HepG2 (cell line): ENCODE measurements around the gene FKBP9. TPM values are rescaled to one million over a fixed set of nuclear protein-coding genes. Genes with fewer than 3 reads are reported as not detected.

Experiments used
- HIVEP1 ChIP-seq: sonication (generic); formaldehyde crosslinking; IDR thresholded peaks from 2 replicates; pipeline ENCODE4 v1.4.0; 2020; ENCODE audit warnings: mild to moderate bottlenecking, missing genetic modification reagents
- SIN3A ChIP-seq: IDR thresholded peaks from 2 replicates; pipeline ENCODE4 v1.6.1; 2011; ENCODE audit warnings: low read depth, mild to moderate bottlenecking, control low read depth, low read length, borderline replicate concordance
- ZFP36L2 ChIP-seq: sonication (generic); formaldehyde crosslinking; IDR thresholded peaks from 2 replicates; pipeline ENCODE4 v1.4.0; 2020; ENCODE audit warnings: missing genetic modification reagents
- ZNF224 ChIP-seq: sonication (generic); formaldehyde crosslinking; IDR thresholded peaks from 2 replicates; pipeline ENCODE4 v1.5.0; 2020; ENCODE audit warnings: mild to moderate bottlenecking, missing genetic modification reagents
- ZNF333 ChIP-seq: sonication (generic); formaldehyde crosslinking; IDR thresholded peaks from 2 replicates; pipeline ENCODE4 v1.4.0; 2020; ENCODE audit warnings: mild to moderate bottlenecking, missing genetic modification reagents, borderline replicate concordance
- ZNF335 ChIP-seq: sonication (generic); formaldehyde crosslinking; IDR thresholded peaks from 2 replicates; pipeline ENCODE4 v1.4.0; 2020; ENCODE audit warnings: missing genetic modification reagents
- ZNF432 ChIP-seq: sonication (generic); formaldehyde crosslinking; IDR thresholded peaks from 2 replicates; pipeline ENCODE4 v1.5.0; 2020; ENCODE audit warnings: missing genetic modification reagents, mild to moderate bottlenecking, borderline replicate concordance
- ZNF530 ChIP-seq: sonication (generic); formaldehyde crosslinking; IDR thresholded peaks from 2 replicates; pipeline ENCODE4 v1.5.0; 2020; ENCODE audit warnings: low read depth, mild to moderate bottlenecking, missing genetic modification reagents
- ZNF768 ChIP-seq: sonication (generic); formaldehyde crosslinking; IDR thresholded peaks from 2 replicates; pipeline ENCODE4 v1.4.0; 2020; ENCODE audit warnings: missing genetic modification reagents
- ZNF782 ChIP-seq: sonication (generic); formaldehyde crosslinking; IDR thresholded peaks from 2 replicates; pipeline ENCODE4 v1.4.0; 2020; ENCODE audit warnings: missing genetic modification reagents, mild to moderate bottlenecking, borderline replicate concordance
- ZNF841 ChIP-seq: sonication (generic); formaldehyde crosslinking; IDR thresholded peaks from 2 replicates; pipeline ENCODE4 v1.8.1; 2023; ENCODE audit warnings: missing genetic modification reagents, borderline replicate concordance
- ZSCAN21 ChIP-seq: sonication (generic); formaldehyde crosslinking; IDR thresholded peaks from 2 replicates; pipeline ENCODE4 v1.8.0; 2022; ENCODE audit warnings: mild to moderate bottlenecking, missing genetic modification reagents, moderate library complexity, borderline replicate concordance
- polyA plus RNA-seq, 8 experiments: library from polyadenylated mRNA; depleted of rRNA in 3 of 8; stranded (reverse) in 7 of 8; unstranded in 1 of 8; fragments of >200 nt; fragmentation: Illumina TruSeq in 4 of 8; extraction: Trizol in 4 of 8; gene quantifications; 2 replicates each; pipeline versions ENCODE4 v1.2.1 to v1.2.3, GENCODE V29; 2011 to 2016; ENCODE audit warnings: low read depth in 4 of 8, missing spikeins in 1 of 8, mixed read lengths in 1 of 8; ENCODE audit not compliant: insufficient read depth in 1 of 8
- total RNA-seq, 5 experiments: library from RNA; depleted of rRNA; stranded (reverse); fragments of >200 nt; fragmentation: Illumina TruSeq; extraction: Trizol; gene quantifications; 2 replicates each; pipeline ENCODE4 v1.2.3, GENCODE V29; 2016; ENCODE audit warnings: low read depth in 1 of 5
- TF ChIP-seq, protein P1 (sequence below): sonication (generic); formaldehyde crosslinking; IDR thresholded peaks from 2 replicates; pipeline ENCODE4 v1.4.0; 2020; ENCODE audit warnings: missing genetic modification reagents
- TF ChIP-seq, protein P2 (sequence below): sonication (generic); formaldehyde crosslinking; IDR thresholded peaks from 2 replicates; pipeline ENCODE4 v1.4.0; 2020; ENCODE audit warnings: low read depth, missing genetic modification reagents
- TF ChIP-seq, protein P3 (sequence below): IDR thresholded peaks from 2 replicates; pipeline ENCODE4 v1.6.1; 2012; ENCODE audit warnings: low read length, improper control_type of control experiment
- TF ChIP-seq, protein P4 (sequence below): sonication (generic); formaldehyde crosslinking; IDR thresholded peaks from 2 replicates; pipeline ENCODE4 v1.8.0; 2022; ENCODE audit warnings: missing genetic modification reagents, mild to moderate bottlenecking, borderline replicate concordance
- TF ChIP-seq, protein P5 (sequence below): sonication (generic); formaldehyde crosslinking; IDR thresholded peaks from 2 replicates; pipeline ENCODE4 v1.4.0; 2020; ENCODE audit warnings: missing genetic modification reagents, borderline replicate concordance

FKBP9 gene
- total and polyA plus RNA-seq, 2 of the 13 experiments (the other 11 are each of a cell fraction or from before 2014, with no cell fraction given): 34.0 to 41.5 TPM

DNA sequence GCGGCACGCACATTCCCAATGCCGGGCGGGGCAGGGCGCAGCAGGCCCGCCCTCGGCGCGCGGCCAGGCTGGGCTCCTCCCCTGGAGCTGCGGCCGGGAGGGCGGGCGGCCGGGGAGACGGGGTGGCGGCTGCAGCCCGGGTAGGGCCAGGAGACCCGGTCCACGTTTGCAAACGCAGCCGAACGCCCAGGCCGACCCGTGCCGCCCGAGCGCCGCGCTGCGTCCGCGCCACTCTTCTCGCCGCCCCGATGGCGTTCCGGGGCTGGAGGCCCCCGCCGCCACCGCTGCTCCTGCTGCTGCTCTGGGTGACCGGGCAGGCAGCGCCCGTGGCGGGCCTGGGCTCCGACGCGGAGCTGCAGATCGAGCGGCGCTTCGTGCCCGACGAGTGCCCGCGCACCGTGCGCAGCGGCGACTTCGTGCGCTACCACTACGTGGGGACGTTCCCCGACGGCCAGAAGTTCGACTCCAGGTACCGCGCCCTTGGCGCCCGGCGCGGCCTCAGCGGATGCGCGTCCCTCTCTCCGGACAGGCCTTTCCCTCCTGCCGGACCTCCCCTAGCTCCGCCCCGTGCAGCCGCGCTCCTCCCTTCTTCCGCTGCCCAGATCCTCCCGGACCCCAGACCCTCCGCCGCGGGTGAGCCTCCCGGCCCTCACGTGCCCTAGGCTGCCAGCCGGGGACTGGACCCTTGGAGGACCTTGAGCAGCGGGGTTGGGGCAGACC lies at the start of gene FKBP9 (continued):
- TF ChIP-seq, protein P1, sequence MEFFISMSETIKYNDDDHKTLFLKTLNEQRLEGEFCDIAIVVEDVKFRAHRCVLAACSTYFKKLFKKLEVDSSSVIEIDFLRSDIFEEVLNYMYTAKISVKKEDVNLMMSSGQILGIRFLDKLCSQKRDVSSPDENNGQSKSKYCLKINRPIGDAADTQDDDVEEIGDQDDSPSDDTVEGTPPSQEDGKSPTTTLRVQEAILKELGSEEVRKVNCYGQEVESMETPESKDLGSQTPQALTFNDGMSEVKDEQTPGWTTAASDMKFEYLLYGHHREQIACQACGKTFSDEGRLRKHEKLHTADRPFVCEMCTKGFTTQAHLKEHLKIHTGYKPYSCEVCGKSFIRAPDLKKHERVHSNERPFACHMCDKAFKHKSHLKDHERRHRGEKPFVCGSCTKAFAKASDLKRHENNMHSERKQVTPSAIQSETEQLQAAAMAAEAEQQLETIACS (CRISPR knock-in tag): no peak
- TF ChIP-seq ZFP36L2 (CRISPR knock-in tag) (0 out of 2 replicates have a peak, but pooled peaks have one; percentile 32), SIN3A (peak; percentile 32; the same call in 1 of the 2 replicates), ZNF530 (CRISPR knock-in tag) (peak; percentile 79), ZNF333 (CRISPR knock-in tag) (no peak; the same call in 1 of the 2 replicates), HIVEP1 (CRISPR knock-in tag) (no peak; the same call in 1 of the 2 replicates), ZNF768 (peak; percentile 43; the same call in 1 of the 2 replicates), ZNF335 (CRISPR knock-in tag) (no peak), ZNF782 (CRISPR knock-in tag) (peak; percentile 89), ZSCAN21 (CRISPR knock-in tag) (peak; percentile 91), ZNF841 (CRISPR knock-in tag) (peak; percentile 82), ZNF224 (CRISPR knock-in tag) (0 out of 2 replicates have a peak, but pooled peaks have one; percentile 62), ZNF432 (no peak)
- TF ChIP-seq, protein P2, sequence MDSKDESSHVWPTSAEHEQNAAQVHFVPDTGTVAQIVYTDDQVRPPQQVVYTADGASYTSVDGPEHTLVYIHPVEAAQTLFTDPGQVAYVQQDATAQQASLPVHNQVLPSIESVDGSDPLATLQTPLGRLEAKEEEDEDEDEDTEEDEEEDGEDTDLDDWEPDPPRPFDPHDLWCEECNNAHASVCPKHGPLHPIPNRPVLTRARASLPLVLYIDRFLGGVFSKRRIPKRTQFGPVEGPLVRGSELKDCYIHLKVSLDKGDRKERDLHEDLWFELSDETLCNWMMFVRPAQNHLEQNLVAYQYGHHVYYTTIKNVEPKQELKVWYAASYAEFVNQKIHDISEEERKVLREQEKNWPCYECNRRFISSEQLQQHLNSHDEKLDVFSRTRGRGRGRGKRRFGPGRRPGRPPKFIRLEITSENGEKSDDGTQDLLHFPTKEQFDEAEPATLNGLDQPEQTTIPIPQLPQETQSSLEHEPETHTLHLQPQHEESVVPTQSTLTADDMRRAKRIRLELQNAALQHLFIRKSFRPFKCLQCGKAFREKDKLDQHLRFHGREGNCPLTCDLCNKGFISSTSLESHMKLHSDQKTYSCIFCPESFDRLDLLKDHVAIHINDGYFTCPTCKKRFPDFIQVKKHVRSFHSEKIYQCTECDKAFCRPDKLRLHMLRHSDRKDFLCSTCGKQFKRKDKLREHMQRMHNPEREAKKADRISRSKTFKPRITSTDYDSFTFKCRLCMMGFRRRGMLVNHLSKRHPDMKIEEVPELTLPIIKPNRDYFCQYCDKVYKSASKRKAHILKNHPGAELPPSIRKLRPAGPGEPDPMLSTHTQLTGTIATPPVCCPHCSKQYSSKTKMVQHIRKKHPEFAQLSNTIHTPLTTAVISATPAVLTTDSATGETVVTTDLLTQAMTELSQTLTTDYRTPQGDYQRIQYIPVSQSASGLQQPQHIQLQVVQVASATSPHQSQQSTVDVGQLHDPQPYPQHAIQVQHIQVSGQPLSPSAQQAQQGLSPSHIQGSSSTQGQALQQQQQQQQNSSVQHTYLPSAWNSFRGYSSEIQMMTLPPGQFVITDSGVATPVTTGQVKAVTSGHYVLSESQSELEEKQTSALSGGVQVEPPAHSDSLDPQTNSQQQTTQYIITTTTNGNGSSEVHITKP (CRISPR knock-in tag): 0 out of 2 replicates have a peak, but pooled peaks have one; percentile 54
- TF ChIP-seq, protein P3, sequence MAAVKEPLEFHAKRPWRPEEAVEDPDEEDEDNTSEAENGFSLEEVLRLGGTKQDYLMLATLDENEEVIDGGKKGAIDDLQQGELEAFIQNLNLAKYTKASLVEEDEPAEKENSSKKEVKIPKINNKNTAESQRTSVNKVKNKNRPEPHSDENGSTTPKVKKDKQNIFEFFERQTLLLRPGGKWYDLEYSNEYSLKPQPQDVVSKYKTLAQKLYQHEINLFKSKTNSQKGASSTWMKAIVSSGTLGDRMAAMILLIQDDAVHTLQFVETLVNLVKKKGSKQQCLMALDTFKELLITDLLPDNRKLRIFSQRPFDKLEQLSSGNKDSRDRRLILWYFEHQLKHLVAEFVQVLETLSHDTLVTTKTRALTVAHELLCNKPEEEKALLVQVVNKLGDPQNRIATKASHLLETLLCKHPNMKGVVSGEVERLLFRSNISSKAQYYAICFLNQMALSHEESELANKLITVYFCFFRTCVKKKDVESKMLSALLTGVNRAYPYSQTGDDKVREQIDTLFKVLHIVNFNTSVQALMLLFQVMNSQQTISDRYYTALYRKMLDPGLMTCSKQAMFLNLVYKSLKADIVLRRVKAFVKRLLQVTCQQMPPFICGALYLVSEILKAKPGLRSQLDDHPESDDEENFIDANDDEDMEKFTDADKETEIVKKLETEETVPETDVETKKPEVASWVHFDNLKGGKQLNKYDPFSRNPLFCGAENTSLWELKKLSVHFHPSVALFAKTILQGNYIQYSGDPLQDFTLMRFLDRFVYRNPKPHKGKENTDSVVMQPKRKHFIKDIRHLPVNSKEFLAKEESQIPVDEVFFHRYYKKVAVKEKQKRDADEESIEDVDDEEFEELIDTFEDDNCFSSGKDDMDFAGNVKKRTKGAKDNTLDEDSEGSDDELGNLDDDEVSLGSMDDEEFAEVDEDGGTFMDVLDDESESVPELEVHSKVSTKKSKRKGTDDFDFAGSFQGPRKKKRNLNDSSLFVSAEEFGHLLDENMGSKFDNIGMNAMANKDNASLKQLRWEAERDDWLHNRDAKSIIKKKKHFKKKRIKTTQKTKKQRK: no peak
- TF ChIP-seq, protein P4, sequence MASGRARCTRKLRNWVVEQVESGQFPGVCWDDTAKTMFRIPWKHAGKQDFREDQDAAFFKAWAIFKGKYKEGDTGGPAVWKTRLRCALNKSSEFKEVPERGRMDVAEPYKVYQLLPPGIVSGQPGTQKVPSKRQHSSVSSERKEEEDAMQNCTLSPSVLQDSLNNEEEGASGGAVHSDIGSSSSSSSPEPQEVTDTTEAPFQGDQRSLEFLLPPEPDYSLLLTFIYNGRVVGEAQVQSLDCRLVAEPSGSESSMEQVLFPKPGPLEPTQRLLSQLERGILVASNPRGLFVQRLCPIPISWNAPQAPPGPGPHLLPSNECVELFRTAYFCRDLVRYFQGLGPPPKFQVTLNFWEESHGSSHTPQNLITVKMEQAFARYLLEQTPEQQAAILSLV (CRISPR knock-in tag): peak; percentile 93; the same call in 1 of the 2 replicates
- TF ChIP-seq, protein P5, sequence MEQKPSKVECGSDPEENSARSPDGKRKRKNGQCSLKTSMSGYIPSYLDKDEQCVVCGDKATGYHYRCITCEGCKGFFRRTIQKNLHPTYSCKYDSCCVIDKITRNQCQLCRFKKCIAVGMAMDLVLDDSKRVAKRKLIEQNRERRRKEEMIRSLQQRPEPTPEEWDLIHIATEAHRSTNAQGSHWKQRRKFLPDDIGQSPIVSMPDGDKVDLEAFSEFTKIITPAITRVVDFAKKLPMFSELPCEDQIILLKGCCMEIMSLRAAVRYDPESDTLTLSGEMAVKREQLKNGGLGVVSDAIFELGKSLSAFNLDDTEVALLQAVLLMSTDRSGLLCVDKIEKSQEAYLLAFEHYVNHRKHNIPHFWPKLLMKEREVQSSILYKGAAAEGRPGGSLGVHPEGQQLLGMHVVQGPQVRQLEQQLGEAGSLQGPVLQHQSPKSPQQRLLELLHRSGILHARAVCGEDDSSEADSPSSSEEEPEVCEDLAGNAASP (CRISPR knock-in tag): peak; percentile 19; the same call in 1 of the 2 replicates
